SH-SY5Y (cell line): ENCODE results near the gene QPCT.

Experiments used
- GATA2 ChIP-seq: IDR thresholded peaks from 2 replicates; pipeline ENCODE4 v1.6.1; 2011; ENCODE audit warnings: mild to moderate bottlenecking, low read depth, low read length
- GATA3 ChIP-seq: IDR thresholded peaks from 2 replicates; pipeline ENCODE4 v1.6.1; 2011; ENCODE audit warnings: low read depth, mild to moderate bottlenecking, low read length, moderate library complexity

Gene QPCT

DNA sequence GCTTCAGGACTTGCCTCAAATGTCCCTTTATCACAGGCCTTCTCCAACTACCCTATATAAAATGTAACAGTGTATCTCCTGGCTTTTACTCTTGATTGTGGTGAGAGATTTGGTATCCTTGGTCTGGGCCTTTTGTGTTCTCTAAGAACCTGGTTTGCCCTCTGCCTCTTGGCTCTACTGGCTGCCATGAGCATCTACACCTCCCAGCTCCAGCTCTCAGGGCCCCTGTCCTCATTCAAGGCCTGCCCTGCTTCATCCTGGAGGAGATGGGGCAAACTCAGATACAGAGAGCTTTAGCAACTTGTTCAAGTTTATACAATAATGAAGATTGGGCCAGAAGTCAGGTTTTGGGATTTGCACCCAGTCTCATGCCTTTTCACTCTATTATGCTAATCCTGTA lies 45.0 kb downstream of the QPCT start:
- no peak for TF ChIP-seq GATA2
- TF ChIP-seq GATA3: no peak

DNA sequence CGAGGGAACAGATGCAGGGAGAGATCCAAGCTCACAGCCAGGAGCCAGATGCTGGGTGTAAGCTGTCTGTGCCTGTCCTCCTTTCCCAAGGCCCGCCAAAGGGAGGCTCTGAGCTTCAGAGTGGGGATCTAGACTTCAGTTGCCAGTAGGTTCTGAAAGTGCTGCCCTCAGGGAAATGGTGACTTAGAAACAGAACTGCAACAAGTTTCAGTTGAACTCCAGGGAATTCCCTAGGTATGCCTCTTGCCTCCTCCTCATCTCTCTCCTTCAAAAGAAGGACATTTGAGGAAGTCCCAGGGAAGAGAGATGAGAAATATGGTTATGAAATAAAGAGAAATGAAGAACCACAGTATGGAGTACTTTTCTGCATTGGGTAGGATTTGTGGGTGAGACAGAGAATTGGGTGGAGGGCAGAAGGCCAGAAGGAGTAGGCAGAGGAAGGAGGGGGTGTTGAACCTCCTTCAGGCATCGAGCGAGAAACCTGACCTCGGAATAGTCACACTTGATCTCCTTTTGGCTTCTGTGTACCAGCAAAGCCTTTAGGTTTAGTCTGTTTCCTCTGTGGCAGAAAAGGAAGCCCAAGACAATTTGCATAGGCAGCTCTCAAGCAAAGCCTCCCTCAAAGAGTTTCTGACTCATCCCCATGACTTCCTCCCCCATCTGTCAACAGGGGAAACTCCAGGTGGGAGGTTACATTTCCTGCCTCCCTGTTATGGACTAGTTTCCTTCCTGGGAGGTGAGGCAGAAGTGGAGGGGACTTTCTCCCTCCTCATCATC lies 45.7 kb downstream of the QPCT start:
- TF ChIP-seq GATA2 (no peak), GATA3 (no peak)

DNA sequence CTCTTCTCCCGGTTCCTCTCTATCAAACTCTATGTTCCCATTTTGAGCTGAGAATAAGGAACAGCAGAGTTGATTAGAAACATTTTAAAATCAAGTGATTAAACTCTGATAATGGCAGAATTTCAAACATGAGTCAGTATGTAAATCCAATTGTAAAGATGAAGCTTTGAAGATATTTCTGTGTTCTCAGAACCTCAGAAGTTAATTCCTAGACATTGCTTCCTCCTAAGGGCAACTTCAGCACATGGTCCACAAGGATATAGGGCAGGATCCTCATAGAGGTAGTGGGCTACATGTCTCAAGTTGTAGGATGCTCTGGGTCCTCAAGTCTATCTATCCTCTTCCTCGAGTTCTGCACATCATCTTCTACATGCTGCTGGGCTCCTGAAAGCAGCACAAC lies 46.3 kb downstream of the QPCT start:
- TF ChIP-seq GATA3: no peak
- no peak for TF ChIP-seq GATA2

DNA sequence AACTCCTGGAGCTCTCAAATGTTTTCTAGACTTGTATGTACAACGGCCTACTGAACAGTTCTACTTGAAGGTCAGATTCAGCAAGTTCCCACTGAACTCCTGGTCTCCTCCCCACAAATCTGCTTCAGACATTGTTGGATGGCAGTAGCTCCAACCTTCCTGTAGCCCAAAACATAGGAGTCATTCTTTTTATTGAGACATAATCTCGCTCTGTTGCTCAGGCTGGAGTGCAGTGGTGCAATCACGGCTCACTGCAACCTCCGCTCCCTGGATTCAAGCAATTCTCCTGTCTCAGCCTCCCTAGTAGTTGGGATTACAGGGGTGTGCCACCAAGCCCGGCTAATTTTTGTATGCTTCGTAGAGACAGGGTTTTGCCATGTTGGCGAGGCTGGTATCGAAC lies 47.3 kb downstream of the QPCT start:
- no peak for TF ChIP-seq GATA2

DNA sequence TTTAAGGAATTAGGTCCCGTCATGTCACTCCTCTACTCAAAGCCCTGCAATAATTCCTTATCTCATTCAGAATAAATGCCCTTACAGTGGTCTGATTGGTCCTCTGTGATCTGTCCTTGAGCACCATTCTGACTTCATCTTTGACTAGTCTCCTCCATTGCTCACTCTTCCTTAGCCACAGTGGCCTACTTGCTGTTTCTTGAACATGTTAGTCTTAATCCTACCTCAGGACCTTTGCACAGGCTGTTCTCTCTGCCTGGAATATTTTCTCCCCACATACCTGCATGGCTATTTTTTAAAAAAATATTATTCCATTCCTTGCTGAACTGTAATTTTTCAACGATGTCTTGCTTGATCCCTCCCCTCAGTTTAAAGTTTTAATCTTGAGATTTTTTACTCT lies 48.0 kb downstream of the QPCT start:
- TF ChIP-seq GATA2 (no peak), GATA3 (no peak)

DNA sequence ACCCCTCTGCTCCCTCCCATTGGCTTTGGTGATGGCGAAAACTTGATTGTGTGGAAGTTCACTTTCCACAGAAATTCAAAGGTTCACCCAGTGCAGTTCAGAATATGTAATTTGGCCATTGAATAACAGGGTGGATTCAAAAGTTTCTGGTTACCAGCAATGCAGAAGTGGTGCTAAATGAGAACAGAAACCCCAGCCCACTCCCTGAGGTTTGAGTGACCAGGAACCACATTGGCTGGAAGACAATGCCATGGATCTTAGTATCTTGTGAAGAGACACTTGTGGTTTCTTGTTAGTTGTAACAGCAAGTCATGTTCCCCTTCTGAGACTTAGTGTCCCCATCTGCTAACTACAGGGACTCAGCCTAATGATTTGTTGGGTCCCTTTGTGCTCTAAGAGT lies 49.8 kb downstream of the QPCT start:
- TF ChIP-seq GATA3 (no peak), GATA2 (no peak)

DNA sequence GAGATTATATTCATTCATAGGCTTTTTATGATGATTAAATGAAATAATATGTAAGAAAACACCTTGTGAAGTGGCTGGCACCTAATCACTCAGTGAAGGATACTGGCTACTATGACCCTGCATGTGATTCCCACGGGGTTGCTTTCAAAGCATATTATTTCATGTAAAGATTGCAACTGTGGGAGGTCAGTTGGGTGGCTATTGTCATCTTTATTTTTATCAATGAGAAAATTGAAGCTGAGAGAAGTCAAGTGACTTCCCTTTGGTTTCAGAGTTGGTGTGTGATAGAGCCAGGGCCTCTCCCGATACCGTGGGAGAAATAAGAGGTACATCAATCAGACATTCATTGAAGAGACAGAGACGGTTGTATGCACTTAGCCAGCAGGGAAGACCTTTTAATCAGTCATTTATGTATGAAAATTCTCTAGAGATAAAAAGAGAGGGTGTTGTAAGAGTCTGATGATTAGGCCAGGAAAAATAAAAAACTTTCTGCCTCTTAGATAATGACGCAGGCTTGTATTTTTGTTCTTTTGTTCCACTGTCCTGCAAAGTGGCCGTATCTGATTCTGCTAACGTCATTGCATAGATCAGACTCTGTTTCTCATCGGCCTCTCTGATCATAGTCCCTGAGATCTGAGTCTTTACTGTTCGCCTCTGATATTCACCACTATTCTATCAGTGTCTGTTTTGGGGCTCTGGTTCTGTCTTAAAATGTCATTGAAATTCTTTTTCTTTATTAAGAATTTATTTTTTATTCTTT lies 50.5 kb downstream of the QPCT start:
- TF ChIP-seq GATA3 (no peak), GATA2 (no peak)

DNA sequence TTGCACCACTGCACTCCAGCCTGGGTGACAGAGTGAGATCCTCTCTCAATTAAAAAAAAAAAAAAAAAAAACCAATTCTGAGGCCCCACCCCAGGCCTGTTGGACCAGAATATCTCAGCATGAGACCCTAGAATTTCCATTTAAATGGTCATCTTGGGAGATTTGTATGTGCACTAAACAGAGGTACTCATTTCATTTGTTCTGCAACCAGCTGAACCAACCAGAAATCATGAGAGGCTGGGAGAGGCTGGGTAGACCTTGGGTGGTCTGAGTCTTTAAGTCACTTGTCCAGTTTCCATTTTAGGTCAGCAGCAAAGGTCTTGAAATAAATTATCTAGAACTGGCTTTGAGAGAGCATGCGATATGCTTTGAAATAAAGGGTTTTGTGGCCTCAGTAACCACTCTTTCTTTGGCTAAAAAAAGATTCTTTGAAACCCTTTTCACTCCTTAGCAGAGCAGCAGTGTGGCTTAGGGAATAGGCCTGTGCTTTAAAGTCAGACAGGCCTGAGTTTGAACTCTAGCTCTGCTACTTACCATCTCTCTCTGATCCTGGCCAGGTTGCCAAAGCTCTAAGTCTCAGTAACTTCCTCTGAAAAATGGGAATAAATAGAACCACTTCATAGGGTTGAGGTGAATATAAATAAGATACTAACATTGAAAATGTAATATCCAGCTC lies 52.6 kb downstream of the QPCT start:
- TF ChIP-seq GATA2 (no peak), GATA3 (no peak)

DNA sequence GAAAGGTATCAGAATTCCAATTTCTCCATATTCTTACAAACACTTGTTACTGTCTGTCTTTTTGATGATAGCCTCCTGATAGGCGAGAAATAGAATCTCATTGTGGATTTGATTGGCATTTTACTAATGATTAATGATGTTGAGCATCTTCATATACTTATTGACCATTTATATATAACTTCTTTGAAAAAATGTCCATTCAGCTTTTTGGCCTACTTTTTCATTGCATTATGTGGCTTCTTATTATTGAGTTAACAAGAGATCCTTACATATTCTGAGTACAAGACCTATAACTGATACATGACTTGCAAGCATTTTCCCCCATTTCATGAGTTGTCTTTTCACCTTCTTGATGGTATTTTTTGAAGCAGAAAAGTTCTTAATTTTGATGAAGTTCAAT lies 54.6 kb downstream of the QPCT start:
- no peak for TF ChIP-seq GATA3
- no peak for TF ChIP-seq GATA2

DNA sequence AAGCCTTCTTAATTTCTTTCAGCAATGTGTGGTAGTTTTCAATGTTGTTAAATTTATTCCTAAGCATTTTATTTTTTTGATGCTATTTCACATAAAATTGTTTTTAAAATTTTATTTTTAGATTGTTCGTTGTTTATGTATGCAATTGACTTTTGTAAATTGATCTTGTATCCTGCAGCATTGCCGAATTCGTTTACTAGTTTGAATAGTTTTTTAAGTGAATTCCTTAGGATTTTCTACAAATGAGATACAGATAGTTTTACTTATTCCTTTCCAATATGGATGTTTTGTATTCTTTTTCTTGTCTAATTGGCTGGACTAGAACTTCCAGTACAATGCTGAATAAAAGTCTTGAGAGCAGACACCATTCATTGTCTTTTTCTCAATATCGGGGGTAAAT lies 55.6 kb downstream of the QPCT start:
- no peak for TF ChIP-seq GATA2
- no peak for TF ChIP-seq GATA3

DNA sequence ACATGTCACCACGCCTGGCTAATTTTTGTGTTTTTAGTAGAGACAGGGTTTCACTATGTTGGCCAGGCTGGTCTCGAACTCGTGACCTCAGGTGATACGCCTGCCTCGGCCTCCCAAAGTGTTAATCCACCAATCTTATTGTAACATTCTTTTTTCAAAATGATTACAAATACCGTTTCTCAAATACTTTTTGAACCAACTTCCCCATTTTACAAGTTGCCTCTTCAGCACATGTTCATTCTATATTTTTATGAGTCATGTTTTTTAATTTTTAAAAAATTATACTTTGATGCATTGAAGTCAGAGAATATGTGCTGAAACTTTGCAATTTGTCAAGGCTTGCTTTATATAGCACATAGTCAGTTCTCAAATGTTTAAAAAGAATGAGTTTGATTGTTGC lies 58.2 kb downstream of the QPCT start:
- no peak for TF ChIP-seq GATA2
- no peak for TF ChIP-seq GATA3

DNA sequence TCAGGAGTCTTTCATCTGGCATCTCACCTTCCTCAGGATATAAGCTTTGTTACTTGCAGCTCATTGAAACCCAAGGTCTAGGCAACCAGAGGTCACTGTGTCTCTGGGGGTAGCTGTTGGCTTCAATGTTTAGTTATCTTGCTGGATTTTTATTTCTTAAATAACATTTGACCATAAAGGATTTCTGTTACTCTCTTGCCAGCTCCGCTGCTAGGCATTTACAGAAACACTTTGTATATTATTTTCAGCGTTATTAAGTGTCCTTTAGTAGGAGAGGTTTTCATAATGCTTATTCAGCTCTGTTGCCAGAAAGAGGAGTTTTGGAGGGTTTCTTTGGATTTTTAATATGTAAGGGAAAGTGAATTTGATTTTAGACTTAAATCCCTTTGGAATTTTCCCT lies 61.4 kb downstream of the QPCT start:
- no peak for TF ChIP-seq GATA3
- no peak for TF ChIP-seq GATA2

DNA sequence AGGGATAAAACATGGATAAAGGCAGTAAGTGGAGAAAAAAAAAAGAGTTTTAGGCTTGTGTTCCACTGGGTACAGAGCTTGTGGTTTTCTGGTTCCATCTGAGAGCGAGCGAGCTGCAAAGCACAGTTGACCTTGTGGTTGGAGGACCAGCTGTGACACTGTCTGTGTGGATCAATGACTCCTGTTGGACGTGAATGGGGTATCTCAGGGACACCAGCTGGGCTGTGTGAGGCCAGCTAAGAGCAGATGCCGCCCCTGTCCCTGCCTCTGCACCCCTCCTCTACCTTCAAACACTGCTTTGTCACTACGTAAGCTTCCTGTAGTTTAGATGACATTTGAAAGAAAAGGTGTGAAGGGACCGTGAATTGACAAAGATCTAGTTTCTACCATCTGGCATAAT lies 67.8 kb downstream of the QPCT start:
- TF ChIP-seq GATA3 (no peak), GATA2 (no peak)

DNA sequence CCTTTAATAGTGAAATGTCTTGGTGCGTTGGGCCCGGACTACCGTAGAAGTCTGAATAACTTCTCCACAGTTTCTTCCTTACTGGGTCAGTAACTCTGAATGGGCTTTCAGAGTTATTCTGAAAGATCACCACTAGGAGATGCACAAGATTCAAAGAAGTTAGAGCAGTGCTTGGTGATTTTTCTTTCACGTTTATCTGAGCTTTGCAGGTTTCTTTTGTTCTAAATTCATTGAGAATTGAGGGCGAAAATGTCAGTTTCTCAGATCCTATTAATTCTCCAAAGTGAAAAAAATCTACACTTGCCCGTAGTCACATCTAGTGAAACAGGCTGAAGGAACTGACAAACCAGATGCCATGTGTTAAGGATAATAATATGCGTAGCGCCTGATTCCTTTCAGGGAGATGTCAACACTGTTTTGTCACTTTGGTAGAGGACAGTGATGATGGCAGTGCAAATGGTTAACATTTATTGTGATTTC lies 70.1 kb downstream of the QPCT start:
- TF ChIP-seq GATA2: no peak
- no peak for TF ChIP-seq GATA3

DNA sequence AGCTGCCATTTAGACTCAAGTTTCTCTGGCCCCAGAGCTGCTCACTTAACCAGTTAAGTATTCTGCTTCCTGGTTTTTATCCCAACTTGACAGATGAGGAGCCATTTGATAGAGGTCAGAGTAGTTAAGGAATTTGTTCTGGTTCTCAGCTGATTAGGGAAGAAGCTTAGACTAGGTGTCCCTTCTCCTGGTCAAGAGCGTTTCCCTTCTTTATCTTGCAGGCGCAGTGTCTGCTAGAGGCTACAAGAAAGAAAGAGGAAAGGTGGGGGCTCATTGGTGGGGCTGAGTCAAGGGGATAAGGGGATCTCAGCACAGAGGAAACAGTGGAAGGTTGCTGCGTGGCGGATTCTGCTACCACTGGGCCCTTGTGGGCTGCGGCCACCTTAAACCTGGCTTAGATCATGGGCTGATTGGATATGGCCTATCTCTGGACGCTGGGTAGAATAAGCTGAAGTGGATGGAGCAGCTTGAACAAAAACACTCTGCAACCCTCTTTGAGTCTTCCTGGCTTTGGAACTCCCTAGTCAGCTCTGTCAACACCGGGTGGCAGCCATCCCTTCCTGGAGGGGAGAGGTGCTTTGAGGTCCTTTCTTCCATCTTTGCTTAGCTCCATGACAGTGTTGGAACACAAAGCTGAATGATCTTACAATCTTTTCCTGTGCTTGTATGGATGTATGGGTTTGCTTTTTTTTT lies 70.8 kb downstream of the QPCT start:
- TF ChIP-seq GATA3: no peak
- TF ChIP-seq GATA2: no peak

DNA sequence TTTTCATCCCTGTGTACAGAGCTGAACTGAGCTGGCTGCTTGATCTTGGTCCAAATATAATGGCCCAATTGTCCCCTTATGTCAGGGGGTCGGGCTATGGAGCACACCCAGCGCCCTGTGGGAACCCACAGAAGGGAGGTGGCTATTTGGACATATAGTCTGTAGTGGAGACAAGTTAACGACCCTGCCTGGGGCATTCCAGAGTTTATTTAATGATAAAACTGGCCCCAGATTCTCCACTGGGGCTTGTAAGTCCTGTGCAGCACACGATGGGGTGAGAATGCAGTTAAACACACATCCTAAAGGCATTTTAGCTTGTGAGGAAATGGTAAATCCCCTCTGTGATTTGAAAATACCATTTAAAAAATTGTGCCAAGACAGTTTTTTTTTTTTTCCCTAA lies 72.9 kb downstream of the QPCT start:
- TF ChIP-seq GATA2 (no peak), GATA3 (no peak)
